GM12878 (cell line): Measurements from ENCODE around the gene NIPAL3. TPM values are rescaled to one million over a fixed set of nuclear protein-coding genes. Genes with fewer than 3 reads are reported as not detected.

Experiments used
- BHLHE40 ChIP-seq, 2 experiments: fragments of 450-650 bp in 1 of 2; IDR thresholded peaks; 2 replicates each; pipeline ENCODE4 v1.6.1; 2011 to 2017; ENCODE audit warnings: low read depth in 2 of 2, borderline replicate concordance in 1 of 2, improper control_type of control experiment in 1 of 2, low read length in 1 of 2, mild to moderate bottlenecking in 1 of 2
- CHD2 ChIP-seq: IDR thresholded peaks from 2 replicates; pipeline ENCODE4 v1.6.1; 2011; ENCODE audit warnings: low read depth, low read length, improper control_type of control experiment, borderline replicate concordance
- E2F8 ChIP-seq: fragments of 450-650 bp; IDR thresholded peaks from 2 replicates; pipeline ENCODE4 v1.6.1; 2018; ENCODE audit warnings: mild to moderate bottlenecking, low read depth, moderate library complexity; ENCODE audit not compliant: partially characterized antibody
- HCFC1 ChIP-seq: fragments of 150-350 bp; IDR thresholded peaks from 2 replicates; pipeline ENCODE4 v1.6.1; 2014; ENCODE audit warnings: low read length
- HDAC6 ChIP-seq: fragments of 200-600 bp; sonication (generic); IDR thresholded peaks from one replicate; pipeline ENCODE4 v1.8.0; 2017; ENCODE audit warnings: antibody characterized with exemption; ENCODE audit not compliant: unreplicated experiment
- IRF4 ChIP-seq: IDR thresholded peaks from 2 replicates; pipeline ENCODE4 v1.6.1; 2011; ENCODE audit warnings: low read depth, low read length
- MEF2A ChIP-seq: IDR thresholded peaks from 2 replicates; pipeline ENCODE4 v1.6.1; 2011; ENCODE audit warnings: low read depth, mild to moderate bottlenecking, low read length, moderate library complexity; ENCODE audit not compliant: insufficient read depth
- NR2F1 ChIP-seq: fragments of 450-650 bp; conservative IDR thresholded peaks from 2 replicates; pipeline ENCODE4 v1.6.1; 2017; ENCODE audit warnings: mild to moderate bottlenecking
- RAD21 ChIP-seq: IDR thresholded peaks from 2 replicates; pipeline ENCODE4 v1.6.1; 2011; ENCODE audit warnings: mild to moderate bottlenecking, low read depth, low read length, moderate library complexity; ENCODE audit not compliant: insufficient read depth
- RUNX3 ChIP-seq: IDR thresholded peaks from 2 replicates; pipeline ENCODE4 v1.6.1; 2012; ENCODE audit warnings: low read length, inconsistent platforms
- SIX5 ChIP-seq: IDR thresholded peaks from 2 replicates; pipeline ENCODE4 v1.6.1; 2011; ENCODE audit warnings: mild to moderate bottlenecking, low read depth, low read length, moderate library complexity; ENCODE audit not compliant: severe bottlenecking
- SMC3 ChIP-seq: IDR thresholded peaks from 2 replicates; pipeline ENCODE4 v1.6.1; 2011; ENCODE audit warnings: low read length, improper control_type of control experiment, borderline replicate concordance
- SPI1 ChIP-seq: IDR thresholded peaks from 2 replicates; pipeline ENCODE4 v1.6.1; 2011; ENCODE audit warnings: low read depth, mild to moderate bottlenecking, low read length, moderate library complexity, borderline replicate concordance; ENCODE audit not compliant: insufficient read depth
- USF1 ChIP-seq: IDR thresholded peaks from 2 replicates; pipeline ENCODE4 v1.6.1; 2011; ENCODE audit warnings: borderline replicate concordance, low read depth, mild to moderate bottlenecking, moderate library complexity, mixed read lengths, low read length; ENCODE audit not compliant: insufficient read depth; ENCODE audit errors: extremely low read length
- ZBTB40 ChIP-seq: fragments of 450-650 bp; IDR thresholded peaks from 2 replicates; pipeline ENCODE4 v1.6.1; 2016; ENCODE audit warnings: mild to moderate bottlenecking, moderate library complexity, borderline replicate concordance
- polyA plus RNA-seq, 11 experiments: library from polyadenylated mRNA; depleted of rRNA in 4 of 11; unstranded in 6 of 11; stranded (reverse) in 5 of 11; fragments of >200 nt; fragmentation: Nextera tagmentation in 4 of 11; fragmentation: Illumina TruSeq in 1 of 11; extraction: Ambion mirVana in 4 of 11; extraction: Trizol in 1 of 11; gene quantifications; 1 replicate in 1 of 11; 2 replicates in 10 of 11; pipeline versions ENCODE4 v1.2.1 to v1.2.3, GENCODE V29; 2011 to 2016; ENCODE audit warnings: inconsistent platforms in 2 of 11, missing spikeins in 2 of 11, low read depth in 1 of 11
- total RNA-seq, 4 experiments: library from RNA; depleted of rRNA in 3 of 4; stranded (reverse); fragments of >200 nt in 3 of 4; fragmentation: Illumina TruSeq in 1 of 4; extraction: Trizol in 1 of 4; gene quantifications; 2 replicates each; pipeline versions ENCODE4 v1.2.1 to v1.2.3, GENCODE V29; 2013 to 2021
- TF ChIP-seq, protein P1 (sequence below): fragments of 450-650 bp; IDR thresholded peaks from 2 replicates; pipeline ENCODE4 v1.6.1; 2017; ENCODE audit warnings: mild to moderate bottlenecking
- TF ChIP-seq, protein P2 (sequence below): fragments of 450-650 bp; IDR thresholded peaks from 2 replicates; pipeline ENCODE4 v1.6.1; 2016; ENCODE audit warnings: mild to moderate bottlenecking

Gene NIPAL3
- total and polyA plus RNA-seq, 10 of the 15 experiments (the other 5 are each of a cell fraction or from before 2014, with no cell fraction given) = 2.1 to 9.4 (median 4.2) TPM

DNA sequence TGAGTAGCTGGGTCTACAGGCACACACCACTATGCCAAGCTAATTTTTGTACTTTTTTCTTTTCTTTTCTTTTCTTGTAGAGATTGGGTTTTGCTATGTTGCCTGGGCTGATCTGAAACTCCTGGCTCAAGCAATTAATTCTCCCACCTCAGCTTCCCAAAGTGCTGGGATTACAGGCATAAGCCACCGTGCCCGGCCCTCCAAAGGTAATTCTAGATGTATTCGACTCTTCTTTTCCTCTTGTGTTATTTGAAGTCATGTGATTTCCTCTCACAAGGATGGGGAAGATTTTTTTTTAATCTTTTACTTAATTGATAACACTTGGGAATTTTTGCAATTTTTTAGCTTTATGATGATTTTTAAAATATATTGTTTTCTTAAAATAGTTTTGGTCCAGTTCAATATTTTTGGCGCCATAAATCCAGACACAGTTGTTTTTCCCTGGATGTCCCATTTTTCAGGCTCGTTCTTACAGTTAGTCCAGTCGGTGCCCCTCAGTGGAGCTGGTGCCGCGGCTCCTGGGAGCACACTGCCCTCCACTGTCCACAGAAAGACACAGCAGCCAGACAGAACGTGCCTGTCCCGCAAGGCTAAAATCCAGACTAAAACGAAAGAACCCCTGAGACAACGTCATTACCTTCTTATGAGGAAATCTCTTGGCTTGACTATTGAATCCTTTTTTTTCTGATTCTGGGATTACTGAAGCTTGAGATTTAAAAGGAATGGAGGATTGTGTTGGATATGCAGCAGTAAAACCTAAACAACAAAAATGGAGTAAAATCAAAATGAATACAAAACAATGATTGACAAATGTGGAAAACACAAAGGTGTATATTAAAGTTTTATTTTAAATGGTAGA, 24.4 kb upstream of the NIPAL3 start (continued):
- TF ChIP-seq, protein P1, sequence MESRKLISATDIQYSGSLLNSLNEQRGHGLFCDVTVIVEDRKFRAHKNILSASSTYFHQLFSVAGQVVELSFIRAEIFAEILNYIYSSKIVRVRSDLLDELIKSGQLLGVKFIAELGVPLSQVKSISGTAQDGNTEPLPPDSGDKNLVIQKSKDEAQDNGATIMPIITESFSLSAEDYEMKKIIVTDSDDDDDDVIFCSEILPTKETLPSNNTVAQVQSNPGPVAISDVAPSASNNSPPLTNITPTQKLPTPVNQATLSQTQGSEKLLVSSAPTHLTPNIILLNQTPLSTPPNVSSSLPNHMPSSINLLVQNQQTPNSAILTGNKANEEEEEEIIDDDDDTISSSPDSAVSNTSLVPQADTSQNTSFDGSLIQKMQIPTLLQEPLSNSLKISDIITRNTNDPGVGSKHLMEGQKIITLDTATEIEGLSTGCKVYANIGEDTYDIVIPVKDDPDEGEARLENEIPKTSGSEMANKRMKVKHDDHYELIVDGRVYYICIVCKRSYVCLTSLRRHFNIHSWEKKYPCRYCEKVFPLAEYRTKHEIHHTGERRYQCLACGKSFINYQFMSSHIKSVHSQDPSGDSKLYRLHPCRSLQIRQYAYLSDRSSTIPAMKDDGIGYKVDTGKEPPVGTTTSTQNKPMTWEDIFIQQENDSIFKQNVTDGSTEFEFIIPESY = no peak
- TF ChIP-seq RAD21 (peak; percentile 97), ZBTB40 (peak; percentile 93), MEF2A (peak; percentile 26; the same call in 1 of the 2 replicates), E2F8 (no peak), CHD2 (0 out of 2 replicates have a peak, but pooled peaks have one; percentile 13), USF1 (no peak), NR2F1 (no peak), SIX5 (no peak), HDAC6 (no peak), RUNX3 (no peak), BHLHE40 (IDR thresholded peaks at IDR 0.05; ENCODE audit: borderline replicate concordance in 1 of 2, low read depth in 2 of 2, low read length in 1 of 2) (peak; percentile 89 to 90), SPI1 (no peak), IRF4 (0 out of 2 replicates have a peak, but pooled peaks have one; percentile 50), HCFC1 (0 out of 2 replicates have a peak, but pooled peaks have one; percentile 21), SMC3 (peak; percentile 95)
- TF ChIP-seq, protein P2, sequence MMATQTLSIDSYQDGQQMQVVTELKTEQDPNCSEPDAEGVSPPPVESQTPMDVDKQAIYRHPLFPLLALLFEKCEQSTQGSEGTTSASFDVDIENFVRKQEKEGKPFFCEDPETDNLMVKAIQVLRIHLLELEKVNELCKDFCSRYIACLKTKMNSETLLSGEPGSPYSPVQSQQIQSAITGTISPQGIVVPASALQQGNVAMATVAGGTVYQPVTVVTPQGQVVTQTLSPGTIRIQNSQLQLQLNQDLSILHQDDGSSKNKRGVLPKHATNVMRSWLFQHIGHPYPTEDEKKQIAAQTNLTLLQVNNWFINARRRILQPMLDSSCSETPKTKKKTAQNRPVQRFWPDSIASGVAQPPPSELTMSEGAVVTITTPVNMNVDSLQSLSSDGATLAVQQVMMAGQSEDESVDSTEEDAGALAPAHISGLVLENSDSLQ = peak; percentile 23; the same call in 1 of the 2 replicates
